ENCODE measurements around the gene STT3B.

Gene STT3B

DNA sequence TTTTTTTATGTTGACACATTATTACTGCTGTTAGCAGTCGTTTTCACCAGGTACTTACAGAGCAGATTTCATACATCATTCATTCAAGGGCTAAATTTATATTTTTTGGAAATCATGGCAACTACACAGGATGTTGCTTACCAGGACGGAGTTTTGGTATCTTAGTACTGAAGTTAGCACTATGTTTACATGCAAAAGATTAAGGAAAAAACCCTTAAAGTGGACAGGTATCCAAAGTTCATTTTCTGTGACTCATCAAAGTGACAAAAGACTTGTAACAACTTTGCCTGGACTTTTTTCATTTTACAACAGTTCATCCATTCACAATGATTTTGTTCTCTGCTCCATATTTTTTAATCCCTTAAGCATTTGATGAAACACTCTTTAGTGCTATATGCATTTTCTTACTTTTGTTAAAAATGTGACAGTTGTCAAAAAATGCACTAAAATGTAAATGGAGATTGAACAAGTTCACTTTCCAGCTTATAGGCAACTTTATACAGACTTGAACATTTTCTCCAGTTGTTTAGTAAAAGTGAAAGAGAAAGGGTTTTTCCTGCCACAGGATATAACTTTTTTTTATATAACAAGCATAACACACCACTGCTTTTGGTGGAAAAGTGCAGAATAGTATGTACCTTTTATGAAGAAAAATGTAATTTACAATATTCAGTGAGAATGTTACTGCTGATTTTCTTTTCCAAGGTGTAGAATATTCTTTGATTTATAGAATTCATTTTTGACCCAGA, 104.1 kb downstream of the STT3B start:
- TF ChIP-seq, protein P1, sequence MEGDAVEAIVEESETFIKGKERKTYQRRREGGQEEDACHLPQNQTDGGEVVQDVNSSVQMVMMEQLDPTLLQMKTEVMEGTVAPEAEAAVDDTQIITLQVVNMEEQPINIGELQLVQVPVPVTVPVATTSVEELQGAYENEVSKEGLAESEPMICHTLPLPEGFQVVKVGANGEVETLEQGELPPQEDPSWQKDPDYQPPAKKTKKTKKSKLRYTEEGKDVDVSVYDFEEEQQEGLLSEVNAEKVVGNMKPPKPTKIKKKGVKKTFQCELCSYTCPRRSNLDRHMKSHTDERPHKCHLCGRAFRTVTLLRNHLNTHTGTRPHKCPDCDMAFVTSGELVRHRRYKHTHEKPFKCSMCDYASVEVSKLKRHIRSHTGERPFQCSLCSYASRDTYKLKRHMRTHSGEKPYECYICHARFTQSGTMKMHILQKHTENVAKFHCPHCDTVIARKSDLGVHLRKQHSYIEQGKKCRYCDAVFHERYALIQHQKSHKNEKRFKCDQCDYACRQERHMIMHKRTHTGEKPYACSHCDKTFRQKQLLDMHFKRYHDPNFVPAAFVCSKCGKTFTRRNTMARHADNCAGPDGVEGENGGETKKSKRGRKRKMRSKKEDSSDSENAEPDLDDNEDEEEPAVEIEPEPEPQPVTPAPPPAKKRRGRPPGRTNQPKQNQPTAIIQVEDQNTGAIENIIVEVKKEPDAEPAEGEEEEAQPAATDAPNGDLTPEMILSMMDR (IDR thresholded peaks at IDR 0.05; ENCODE audit: low read depth, low read length): no peak
- no peak for DNase-seq
- Histone ChIP-seq H3K4me3 (ENCODE audit: low read depth, low read length) (no peak overlapping the region), H3K36me3 (peaks cover 22% of the 10 kb centered on the region), H3K27ac (no peak overlapping the region), H3K9me3 (ENCODE audit: severe bottlenecking) (no peaks in the 10 kb centered on the region), H3K27me3 (ENCODE audit: insufficient read depth, low read depth, severe bottlenecking) (no peaks in the 10 kb centered on the region)

DNA sequence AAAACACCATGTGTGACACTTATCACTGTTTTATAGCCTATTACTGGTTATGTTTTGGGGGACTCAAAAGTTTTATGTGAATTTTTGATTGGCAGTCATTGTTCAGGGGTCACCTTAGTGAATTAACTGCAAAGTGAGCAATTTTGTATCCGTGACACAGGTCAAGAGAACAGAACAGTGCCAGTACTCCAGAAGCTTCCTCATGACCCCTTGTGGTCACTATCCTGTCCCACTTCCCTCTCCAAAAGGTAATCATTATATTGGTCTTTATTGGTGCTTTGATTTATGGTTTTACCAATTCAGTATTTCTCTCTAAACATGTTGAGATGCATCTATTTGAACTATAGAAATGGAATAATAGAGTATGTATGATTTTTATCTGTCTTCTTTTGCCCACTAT, 107.1 kb downstream of the STT3B start:
- no peak overlapping the region for H3K4me3 ChIP-seq (ENCODE audit: low read depth, low read length)
- TF ChIP-seq, protein P1 (IDR thresholded peaks at IDR 0.05; ENCODE audit: low read depth, low read length): no peak
- no peaks in the 10 kb centered on the region for H3K9me3 ChIP-seq (ENCODE audit: severe bottlenecking)
- DNase-seq: no peak
- H3K36me3 ChIP-seq: peaks cover 15% of the 10 kb centered on the region
- H3K27me3 ChIP-seq (ENCODE audit: insufficient read depth, low read depth, severe bottlenecking): no peaks in the 10 kb centered on the region
- no peak overlapping the region for H3K27ac ChIP-seq

DNA sequence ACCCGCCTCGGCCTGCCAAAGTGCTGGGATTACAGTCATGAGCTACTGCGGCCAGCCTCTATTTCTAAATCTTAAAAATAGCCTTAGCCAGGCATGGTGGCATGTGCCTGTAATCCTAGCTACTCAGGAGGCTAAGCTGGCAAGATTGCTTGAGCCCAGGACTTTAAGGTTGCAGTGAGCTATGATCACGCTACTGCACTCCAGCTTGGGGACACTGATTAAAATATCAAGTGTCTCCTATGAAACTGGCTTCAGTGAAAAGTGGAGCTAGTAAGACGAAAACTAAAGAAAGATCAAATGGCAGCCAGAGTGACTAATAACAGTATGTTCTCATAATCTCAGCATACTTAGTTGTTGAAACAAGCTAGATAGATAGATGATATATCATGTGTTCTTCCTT, 112.5 kb downstream of the STT3B start:
- no peak for DNase-seq
- H3K27me3 ChIP-seq (ENCODE audit: insufficient read depth, low read depth, severe bottlenecking): no peaks in the 10 kb centered on the region
- H3K36me3 ChIP-seq: no peaks in the 10 kb centered on the region
- H3K27ac ChIP-seq: no peak overlapping the region
- no peak overlapping the region for H3K4me3 ChIP-seq (ENCODE audit: low read depth, low read length)
- TF ChIP-seq, protein P1 (IDR thresholded peaks at IDR 0.05; ENCODE audit: low read depth, low read length): no peak
- H3K9me3 ChIP-seq (ENCODE audit: severe bottlenecking): peaks cover 15% of the 10 kb centered on the region

DNA sequence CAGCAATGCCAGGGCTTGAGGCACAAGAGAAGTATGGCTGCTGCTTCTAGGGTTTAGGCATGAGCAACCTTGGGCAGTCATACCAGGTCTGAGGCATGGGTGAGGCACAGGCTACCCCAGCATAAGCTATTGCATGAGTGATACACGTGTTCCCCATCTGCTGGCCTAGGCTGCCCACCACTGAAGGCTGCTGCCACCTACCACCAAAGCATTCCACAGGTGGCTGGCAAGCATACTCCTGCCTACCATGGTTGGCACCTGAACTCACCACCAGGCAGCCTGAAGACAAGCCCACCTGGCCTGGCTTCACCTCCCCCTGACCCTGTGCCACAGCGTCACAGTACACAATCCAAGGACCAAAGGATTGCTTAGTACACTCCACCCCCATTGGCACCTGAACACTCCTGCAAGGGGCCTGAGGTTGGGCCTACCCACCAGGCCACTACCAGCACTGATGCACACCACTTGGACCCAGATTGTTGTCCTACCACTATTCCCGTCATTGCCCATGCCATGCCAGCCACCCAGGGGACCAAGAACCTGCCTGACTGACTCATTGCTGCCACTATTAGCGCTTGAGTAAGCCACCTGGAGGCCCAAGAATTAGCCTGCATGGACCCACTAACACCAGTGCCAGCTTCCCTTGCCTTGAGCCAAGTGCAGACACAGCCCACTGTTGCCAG, 115.7 kb downstream of the STT3B start:
- Histone ChIP-seq H3K4me3 (ENCODE audit: low read depth, low read length) (no peak overlapping the region), H3K36me3 (no peaks in the 10 kb centered on the region), H3K27ac (no peak overlapping the region), H3K27me3 (ENCODE audit: insufficient read depth, low read depth, severe bottlenecking) (no peaks in the 10 kb centered on the region), H3K9me3 (ENCODE audit: severe bottlenecking) (peaks cover 15% of the 10 kb centered on the region)
- no peak for DNase-seq
- TF ChIP-seq, protein P1 (IDR thresholded peaks at IDR 0.05; ENCODE audit: low read depth, low read length): no peak

DNA sequence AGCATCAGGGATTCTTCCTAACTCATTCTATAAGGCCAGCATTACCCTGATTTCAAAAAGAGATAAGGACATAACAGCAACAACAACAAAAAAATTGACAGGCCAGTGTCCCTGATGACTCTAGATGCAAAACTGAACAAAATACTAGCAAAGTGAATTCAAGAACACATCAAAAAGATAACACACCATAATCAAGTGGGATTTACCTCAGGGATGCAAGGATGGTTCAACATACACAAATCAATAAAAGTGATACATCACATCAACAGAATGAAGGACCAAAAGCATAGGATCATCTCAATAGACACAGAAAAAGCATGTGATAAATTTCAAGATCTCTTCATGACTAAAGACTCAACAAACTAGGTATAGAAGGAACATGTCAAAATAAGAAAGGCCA, 119.6 kb downstream of the STT3B start:
- DNase-seq: no peak
- Histone ChIP-seq H3K36me3 (no peaks in the 10 kb centered on the region), H3K9me3 (ENCODE audit: severe bottlenecking) (peaks cover 15% of the 10 kb centered on the region), H3K27ac (no peak overlapping the region), H3K27me3 (ENCODE audit: insufficient read depth, low read depth, severe bottlenecking) (no peaks in the 10 kb centered on the region), H3K4me3 (ENCODE audit: low read depth, low read length) (no peak overlapping the region)
- TF ChIP-seq, protein P1 (IDR thresholded peaks at IDR 0.05; ENCODE audit: low read depth, low read length): no peak
